ENCODE measurements around the gene ABI3BP. TPM values are rescaled to one million over a fixed set of nuclear protein-coding genes. Genes with fewer than 3 reads are reported as not detected.

The ABI3BP gene
- total RNA-seq, 5 donors from 2014 or later (not counting 1 experiment from before 2014, with no cell fraction given) = 0.18 to 0.66 (median 0.43) TPM; not detected in 2

DNA sequence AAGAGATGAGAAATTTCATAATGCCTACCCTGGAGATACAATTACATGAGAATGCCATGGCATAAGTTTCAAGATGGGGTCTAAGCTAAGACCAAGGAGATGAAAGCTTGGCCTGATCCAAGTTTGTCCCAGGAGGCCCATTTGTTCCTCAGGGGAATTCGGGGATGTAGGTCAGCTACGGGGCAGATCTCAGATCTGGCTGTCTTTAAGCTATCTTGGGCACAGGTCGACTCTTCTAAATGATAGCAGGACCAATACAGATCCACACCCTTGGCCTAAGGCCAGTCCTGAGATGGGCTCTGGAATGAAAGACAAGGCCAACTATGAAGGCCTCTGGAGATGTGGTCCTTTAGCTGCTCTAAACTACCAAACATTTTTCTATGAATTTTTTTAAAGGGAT, 16.6 kb downstream of the ABI3BP start:
- Mint-ChIP-seq H3K9me3 (no peaks in the 10 kb centered on the region), H3K36me3 (no peaks in the 10 kb centered on the region), H3K27ac (no peak overlapping the region), H3K27me3 (peaks cover 7 to 13% of the 10 kb centered on the region in 2 donors), H3K4me1 (no peaks in the 10 kb centered on the region), H3K4me3 (no peak overlapping the region)
- H3K4me1 ChIP-seq (ENCODE audit: control insufficient read depth in 1 of 2, extremely low read depth in 1 of 2, insufficient read depth in 2 of 2, low read length in 2 of 2) = no peaks in the 10 kb centered on the region
- CTCF ChIA-PET = interaction anchor here in 1 of 2 donors (0.5 kb wide), 1 partner anchor 1598 kb away, joined by 3 read pairs; no protein-coding TSS in a partner anchor
- POLR2A ChIA-PET = no interaction called here
- no peaks in the 10 kb centered on the region for H3K9me3 ChIP-seq
- no peaks in the 10 kb centered on the region for H3K27me3 ChIP-seq (replicated peaks in 1 of 2; ENCODE audit: control insufficient read depth in 2 of 2, extremely low read depth in 1 of 2, insufficient read depth in 2 of 2, low read length in 1 of 2)
- ATAC-seq (replicated peaks in 1 of 4) = no peak
- H3K27ac ChIP-seq (ENCODE audit: low read length) = no peak overlapping the region
- H3K36me3 ChIP-seq (ENCODE audit: control insufficient read depth in 2 of 2, extremely low read depth in 1 of 2, insufficient read depth in 1 of 2, low read length in 1 of 2) = no peaks in the 10 kb centered on the region
- DNase-seq = no peak
- no peak overlapping the region for H3K4me3 ChIP-seq (ENCODE audit: control insufficient read depth in 1 of 2, extremely low read depth in 1 of 2, low read length in 1 of 2)
- WGBS (ENCODE audit: insufficient coverage) = 73% methylated on average over 2 of the region's 3 CpGs

- ATAC-seq (replicated peaks in 1 of 4) = no peak
- WGBS (ENCODE audit: insufficient coverage) = no CpG with 5 or more reads among the region's 2 CpGs
- POLR2A ChIA-PET = no interaction called here
- no peaks in the 10 kb centered on the region for H3K9me3 Mint-ChIP-seq
- no peak overlapping the region for H3K4me3 ChIP-seq (ENCODE audit: control insufficient read depth in 1 of 2, extremely low read depth in 1 of 2, low read length in 1 of 2)
- no peaks in the 10 kb centered on the region for H3K4me1 ChIP-seq (ENCODE audit: control insufficient read depth in 1 of 2, extremely low read depth in 1 of 2, insufficient read depth in 2 of 2, low read length in 2 of 2)
- H3K9me3 ChIP-seq = no peaks in the 10 kb centered on the region
- H3K27ac Mint-ChIP-seq = no peak overlapping the region
- no peaks in the 10 kb centered on the region for H3K27me3 ChIP-seq (replicated peaks in 1 of 2; ENCODE audit: control insufficient read depth in 2 of 2, extremely low read depth in 1 of 2, insufficient read depth in 2 of 2, low read length in 1 of 2)
- H3K36me3 Mint-ChIP-seq = no peaks in the 10 kb centered on the region
- H3K4me1 Mint-ChIP-seq = no peaks in the 10 kb centered on the region
- peaks cover 3 to 15% of the 10 kb centered on the region in 2 donors for H3K27me3 Mint-ChIP-seq
- H3K4me3 Mint-ChIP-seq = no peak overlapping the region
- CTCF ChIA-PET = no interaction called here
- no peak overlapping the region for H3K27ac ChIP-seq (ENCODE audit: low read length)
- DNase-seq = no peak
- no peaks in the 10 kb centered on the region for H3K36me3 ChIP-seq (ENCODE audit: control insufficient read depth in 2 of 2, extremely low read depth in 1 of 2, insufficient read depth in 1 of 2, low read length in 1 of 2)
These were observed 17.5 kb downstream of the ABI3BP start for GRCh38 chr3:100975714-100976113.

- WGBS (ENCODE audit: insufficient coverage) = no CpG with 5 or more reads among the region's 4 CpGs
These were observed 19.6 kb downstream of the ABI3BP start for GRCh38 chr3:100973594-100973993.

DNA sequence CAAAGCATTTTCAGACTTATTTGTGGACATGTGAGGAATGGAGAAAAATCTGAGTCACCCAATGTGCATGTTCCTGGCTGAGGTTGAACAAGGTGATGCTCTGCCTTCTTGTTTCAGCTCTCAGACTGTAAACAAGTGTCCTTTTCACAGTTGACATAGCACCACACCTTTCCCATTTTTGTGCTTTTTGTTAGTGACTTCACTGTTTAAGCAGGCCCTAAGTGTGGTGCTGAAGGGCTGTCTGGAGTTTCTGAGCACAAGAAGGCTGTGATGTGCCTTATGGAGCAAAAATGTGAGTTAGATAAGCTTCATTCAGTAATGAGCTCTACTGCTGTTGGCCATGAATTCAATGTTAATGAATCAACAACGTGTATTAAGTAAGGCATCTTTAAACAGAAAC, 20.4 kb downstream of the ABI3BP start:
- Mint-ChIP-seq H3K4me3 (no peak overlapping the region), H3K4me1 (no peaks in the 10 kb centered on the region), H3K9me3 (no peaks in the 10 kb centered on the region), H3K36me3 (no peaks in the 10 kb centered on the region), H3K27ac (no peak overlapping the region), H3K27me3 (peaks cover 6 to 11% of the 10 kb centered on the region in 2 donors)
- no peak overlapping the region for H3K4me3 ChIP-seq (ENCODE audit: control insufficient read depth in 1 of 2, extremely low read depth in 1 of 2, low read length in 1 of 2)
- WGBS (ENCODE audit: insufficient coverage) = no CpG with 5 or more reads among the region's 1 CpG
- H3K27ac ChIP-seq (ENCODE audit: low read length) = no peak overlapping the region
- no peaks in the 10 kb centered on the region for H3K9me3 ChIP-seq
- CTCF ChIA-PET = no interaction called here
- no peaks in the 10 kb centered on the region for H3K4me1 ChIP-seq (ENCODE audit: control insufficient read depth in 1 of 2, extremely low read depth in 1 of 2, insufficient read depth in 2 of 2, low read length in 2 of 2)
- no peak for DNase-seq
- ATAC-seq (replicated peaks in 1 of 4) = no peak
- no peaks in the 10 kb centered on the region for H3K36me3 ChIP-seq (ENCODE audit: control insufficient read depth in 2 of 2, extremely low read depth in 1 of 2, insufficient read depth in 1 of 2, low read length in 1 of 2)
- no peaks in the 10 kb centered on the region for H3K27me3 ChIP-seq (replicated peaks in 1 of 2; ENCODE audit: control insufficient read depth in 2 of 2, extremely low read depth in 1 of 2, insufficient read depth in 2 of 2, low read length in 1 of 2)
- POLR2A ChIA-PET = no interaction called here

More at GRCh38 chr3:100973594-100973993, 19.6 kb downstream of the ABI3BP start:
- Histone ChIP-seq H3K9me3 (no peaks in the 10 kb centered on the region), H3K27ac (ENCODE audit: low read length) (no peak overlapping the region), H3K27me3 (replicated peaks in 1 of 2; ENCODE audit: control insufficient read depth in 2 of 2, extremely low read depth in 1 of 2, insufficient read depth in 2 of 2, low read length in 1 of 2) (no peaks in the 10 kb centered on the region), H3K4me1 (ENCODE audit: control insufficient read depth in 1 of 2, extremely low read depth in 1 of 2, insufficient read depth in 2 of 2, low read length in 2 of 2) (no peaks in the 10 kb centered on the region), H3K36me3 (ENCODE audit: control insufficient read depth in 2 of 2, extremely low read depth in 1 of 2, insufficient read depth in 1 of 2, low read length in 1 of 2) (no peaks in the 10 kb centered on the region), H3K4me3 (ENCODE audit: control insufficient read depth in 1 of 2, extremely low read depth in 1 of 2, low read length in 1 of 2) (no peak overlapping the region)
- DNase-seq (no peak), ATAC-seq (replicated peaks in 1 of 4) (no peak)
- no peak overlapping the region for H3K4me3 Mint-ChIP-seq
- no peaks in the 10 kb centered on the region for H3K9me3 Mint-ChIP-seq
- H3K36me3 Mint-ChIP-seq = no peaks in the 10 kb centered on the region
- POLR2A ChIA-PET = no interaction called here
- H3K27me3 Mint-ChIP-seq = peaks cover 6 to 12% of the 10 kb centered on the region in 2 donors
- CTCF ChIA-PET = no interaction called here
- H3K27ac Mint-ChIP-seq = no peak overlapping the region
- no peaks in the 10 kb centered on the region for H3K4me1 Mint-ChIP-seq

DNA sequence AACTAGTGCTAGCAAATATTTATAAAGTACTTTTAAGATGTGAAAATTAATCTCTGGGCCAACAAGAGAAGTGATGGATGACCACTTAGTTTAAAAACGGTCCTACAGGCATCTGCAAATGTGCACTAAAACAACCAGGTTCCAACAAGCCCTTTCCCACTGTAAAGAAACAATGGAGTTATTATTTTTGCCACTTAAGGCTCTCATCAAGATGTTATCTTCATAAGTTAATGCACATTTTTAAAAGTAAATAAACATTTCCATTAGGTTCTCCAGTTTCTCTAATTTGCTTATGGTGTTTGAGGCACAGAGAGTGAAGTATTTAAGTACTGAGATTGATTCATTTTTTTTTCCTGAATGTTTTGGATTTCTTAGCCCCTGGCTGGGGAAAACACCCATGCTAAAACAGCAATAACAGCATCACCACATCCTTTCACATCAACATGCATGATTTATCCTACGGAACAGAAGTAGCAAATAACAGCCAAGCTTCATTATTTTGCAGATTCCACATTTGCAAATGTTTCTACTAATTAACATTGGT, 20.8 kb downstream of the ABI3BP start:
- Histone ChIP-seq H3K4me3 (ENCODE audit: control insufficient read depth in 1 of 2, extremely low read depth in 1 of 2, low read length in 1 of 2) (no peak overlapping the region), H3K27me3 (replicated peaks in 1 of 2; ENCODE audit: control insufficient read depth in 2 of 2, extremely low read depth in 1 of 2, insufficient read depth in 2 of 2, low read length in 1 of 2) (no peaks in the 10 kb centered on the region), H3K9me3 (no peaks in the 10 kb centered on the region), H3K4me1 (ENCODE audit: control insufficient read depth in 1 of 2, extremely low read depth in 1 of 2, insufficient read depth in 2 of 2, low read length in 2 of 2) (no peaks in the 10 kb centered on the region), H3K27ac (ENCODE audit: low read length) (no peak overlapping the region), H3K36me3 (ENCODE audit: control insufficient read depth in 2 of 2, extremely low read depth in 1 of 2, insufficient read depth in 1 of 2, low read length in 1 of 2) (no peaks in the 10 kb centered on the region)
- no peaks in the 10 kb centered on the region for H3K4me1 Mint-ChIP-seq
- ChIA-PET CTCF (no interaction called here), POLR2A (no interaction called here)
- H3K27ac Mint-ChIP-seq = no peak overlapping the region
- H3K27me3 Mint-ChIP-seq = peaks cover 6 to 10% of the 10 kb centered on the region in 2 donors
- no peak overlapping the region for H3K4me3 Mint-ChIP-seq
- ATAC-seq (replicated peaks in 1 of 4) (no peak), DNase-seq (no peak)
- no peaks in the 10 kb centered on the region for H3K36me3 Mint-ChIP-seq
- WGBS (ENCODE audit: insufficient coverage) = no CpG with 5 or more reads among the region's 2 CpGs
- no peaks in the 10 kb centered on the region for H3K9me3 Mint-ChIP-seq

DNA sequence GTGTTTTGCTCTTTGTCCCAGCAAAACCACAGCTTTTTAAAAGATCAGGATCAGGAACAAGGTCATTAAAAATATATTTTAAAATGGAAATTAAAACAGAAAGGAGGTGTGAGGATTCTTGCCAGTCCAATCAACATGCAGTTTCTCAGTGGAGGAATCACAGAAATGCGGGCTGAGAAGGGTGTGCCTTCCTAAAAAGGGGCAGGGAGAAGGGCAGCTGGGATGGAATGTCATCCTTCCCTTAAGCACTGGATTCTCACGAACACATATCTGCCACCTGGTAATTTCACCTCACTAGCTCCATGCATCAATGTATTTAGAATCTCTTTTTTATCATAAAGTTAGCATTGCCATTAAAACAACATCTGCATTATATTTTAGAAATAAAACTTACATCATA, 21.4 kb downstream of the ABI3BP start:
- Histone ChIP-seq H3K4me3 (ENCODE audit: control insufficient read depth in 1 of 2, extremely low read depth in 1 of 2, low read length in 1 of 2) (no peak overlapping the region), H3K27me3 (replicated peaks in 1 of 2; ENCODE audit: control insufficient read depth in 2 of 2, extremely low read depth in 1 of 2, insufficient read depth in 2 of 2, low read length in 1 of 2) (no peaks in the 10 kb centered on the region), H3K4me1 (ENCODE audit: control insufficient read depth in 1 of 2, extremely low read depth in 1 of 2, insufficient read depth in 2 of 2, low read length in 2 of 2) (no peaks in the 10 kb centered on the region), H3K27ac (ENCODE audit: low read length) (no peak overlapping the region), H3K9me3 (no peaks in the 10 kb centered on the region), H3K36me3 (ENCODE audit: control insufficient read depth in 2 of 2, extremely low read depth in 1 of 2, insufficient read depth in 1 of 2, low read length in 1 of 2) (no peaks in the 10 kb centered on the region)
- no peaks in the 10 kb centered on the region for H3K36me3 Mint-ChIP-seq
- peaks cover 6 to 10% of the 10 kb centered on the region in 2 donors for H3K27me3 Mint-ChIP-seq
- no peak for ATAC-seq (replicated peaks in 1 of 4)
- ChIA-PET CTCF (no interaction called here), POLR2A (no interaction called here)
- H3K9me3 Mint-ChIP-seq = no peaks in the 10 kb centered on the region
- DNase-seq = no peak
- WGBS (ENCODE audit: insufficient coverage) = 100% methylated on average over 1 of the region's 2 CpGs
- no peak overlapping the region for H3K4me3 Mint-ChIP-seq
- no peaks in the 10 kb centered on the region for H3K4me1 Mint-ChIP-seq
- no peak overlapping the region for H3K27ac Mint-ChIP-seq

DNA sequence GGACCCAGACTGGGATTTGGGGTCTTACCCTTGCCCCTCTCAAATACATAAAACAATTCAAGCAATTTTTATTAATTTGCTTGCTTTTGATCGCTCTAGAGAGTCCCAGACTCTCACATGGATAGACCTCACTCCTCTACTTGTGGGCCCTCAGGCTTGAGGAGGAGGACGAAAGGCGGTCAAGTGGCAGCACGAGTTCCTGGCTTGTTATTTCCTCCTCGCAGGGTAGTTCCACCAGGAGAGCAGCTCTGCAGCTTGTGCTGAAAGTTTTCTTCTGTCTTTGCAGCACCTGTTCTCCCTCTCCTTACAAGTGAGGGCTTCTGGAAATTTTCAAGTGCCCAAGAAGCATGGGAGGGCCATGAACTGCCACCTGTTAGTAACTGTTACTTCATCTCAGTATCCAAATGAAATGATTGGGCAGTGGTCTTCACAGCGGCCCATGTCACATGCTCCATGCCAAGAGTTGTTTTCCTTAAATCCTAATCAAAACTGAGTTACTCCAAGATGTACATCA, 22.7 kb downstream of the ABI3BP start:
- no peak overlapping the region for H3K27ac ChIP-seq (ENCODE audit: low read length)
- no peaks in the 10 kb centered on the region for H3K36me3 ChIP-seq (ENCODE audit: control insufficient read depth in 2 of 2, extremely low read depth in 1 of 2, insufficient read depth in 1 of 2, low read length in 1 of 2)
- no peaks in the 10 kb centered on the region for H3K4me1 ChIP-seq (ENCODE audit: control insufficient read depth in 1 of 2, extremely low read depth in 1 of 2, insufficient read depth in 2 of 2, low read length in 2 of 2)
- Mint-ChIP-seq H3K4me1 (no peaks in the 10 kb centered on the region), H3K36me3 (no peaks in the 10 kb centered on the region), H3K27ac (no peak overlapping the region), H3K4me3 (no peak overlapping the region), H3K27me3 (peaks cover 6 to 10% of the 10 kb centered on the region in 2 donors), H3K9me3 (no peaks in the 10 kb centered on the region)
- ATAC-seq (replicated peaks in 1 of 4) (no peak), DNase-seq (no peak)
- no peaks in the 10 kb centered on the region for H3K9me3 ChIP-seq
- 80% methylated on average over 1 of the region's 6 CpGs for WGBS (ENCODE audit: insufficient coverage)
- ChIA-PET POLR2A (no interaction called here), CTCF (no interaction called here)
- H3K4me3 ChIP-seq (ENCODE audit: control insufficient read depth in 1 of 2, extremely low read depth in 1 of 2, low read length in 1 of 2) = no peak overlapping the region
- H3K27me3 ChIP-seq (replicated peaks in 1 of 2; ENCODE audit: control insufficient read depth in 2 of 2, extremely low read depth in 1 of 2, insufficient read depth in 2 of 2, low read length in 1 of 2) = no peaks in the 10 kb centered on the region
